GM18507 (cell line): ENCODE measurements around the gene LCN9.
"Not testable (repeated sequence)": the region's sequence is repeated elsewhere in the genome, so short reads cannot be mapped to it uniquely, and the experiment has no call there.

Experiments
- DNase-seq: peaks from one replicate; pipeline ENCODE4 v3.0.0; 2011; ENCODE audit warnings: low read depth; ENCODE audit not compliant: insufficient read length; ENCODE audit errors: extremely low spot score
- FAIRE-seq: peaks from 2 replicates; lab custom pipeline; 2011; peaks lifted over from hg19 to GRCh38; lab: Jason Lieb, UNC

Gene LCN9

GRCh38 chr9:135662758-135663450 lies at the start of gene LCN9:
TSS of gene LCN9 (plus strand) at chr9:135663309. CDS start at chr9:135663322, 13 bp downstream.
- FAIRE-seq: no peak
- DNase-seq: no peak

GRCh38 chr9:135613946-135614805 lies 48.9 kb upstream of the LCN9 start:
- DNase-seq (no peak), FAIRE-seq (no peak)

DNA sequence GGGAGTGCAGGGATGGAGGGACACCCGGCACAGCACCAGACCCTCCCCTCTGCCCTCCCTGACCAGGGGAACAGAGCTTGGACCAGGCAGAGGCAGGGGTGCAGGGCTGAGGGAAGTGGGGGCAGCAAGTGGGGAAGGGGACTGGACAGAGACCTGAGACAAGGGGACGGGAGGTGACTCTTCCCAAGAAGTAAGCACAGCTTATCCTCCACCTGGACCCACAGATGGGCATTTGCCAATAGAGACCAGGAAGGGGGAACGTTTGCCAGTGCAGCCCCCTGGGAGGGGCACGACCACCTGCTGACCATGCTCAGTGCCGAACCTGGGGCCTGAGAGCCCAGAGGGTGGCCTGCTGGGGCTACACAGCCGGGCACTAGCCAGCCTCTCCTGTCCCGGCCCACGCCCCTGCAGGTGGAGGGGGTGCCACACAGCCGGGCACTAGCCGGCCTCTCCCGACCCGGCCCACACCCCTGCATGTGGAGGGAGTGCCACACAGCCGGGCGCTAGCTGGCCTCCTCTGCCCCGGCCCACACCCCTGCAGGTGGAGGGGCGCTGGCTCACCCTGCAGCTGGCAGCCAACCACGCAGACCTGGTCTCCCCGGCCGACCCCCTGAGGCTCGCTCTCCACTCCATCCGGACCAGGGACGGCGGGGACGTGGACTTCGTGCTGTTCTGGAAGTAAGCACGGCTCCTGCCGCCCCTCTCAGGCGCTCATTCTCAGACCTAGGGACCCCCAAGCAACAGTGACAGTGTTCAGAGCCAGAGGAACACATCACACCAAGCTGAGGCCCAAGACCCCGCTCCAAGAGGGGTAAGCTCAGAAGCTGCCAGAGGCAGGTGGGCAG lies 48.1 kb upstream of the LCN9 start:
- DNase-seq: no peak
- no peak for FAIRE-seq

DNA sequence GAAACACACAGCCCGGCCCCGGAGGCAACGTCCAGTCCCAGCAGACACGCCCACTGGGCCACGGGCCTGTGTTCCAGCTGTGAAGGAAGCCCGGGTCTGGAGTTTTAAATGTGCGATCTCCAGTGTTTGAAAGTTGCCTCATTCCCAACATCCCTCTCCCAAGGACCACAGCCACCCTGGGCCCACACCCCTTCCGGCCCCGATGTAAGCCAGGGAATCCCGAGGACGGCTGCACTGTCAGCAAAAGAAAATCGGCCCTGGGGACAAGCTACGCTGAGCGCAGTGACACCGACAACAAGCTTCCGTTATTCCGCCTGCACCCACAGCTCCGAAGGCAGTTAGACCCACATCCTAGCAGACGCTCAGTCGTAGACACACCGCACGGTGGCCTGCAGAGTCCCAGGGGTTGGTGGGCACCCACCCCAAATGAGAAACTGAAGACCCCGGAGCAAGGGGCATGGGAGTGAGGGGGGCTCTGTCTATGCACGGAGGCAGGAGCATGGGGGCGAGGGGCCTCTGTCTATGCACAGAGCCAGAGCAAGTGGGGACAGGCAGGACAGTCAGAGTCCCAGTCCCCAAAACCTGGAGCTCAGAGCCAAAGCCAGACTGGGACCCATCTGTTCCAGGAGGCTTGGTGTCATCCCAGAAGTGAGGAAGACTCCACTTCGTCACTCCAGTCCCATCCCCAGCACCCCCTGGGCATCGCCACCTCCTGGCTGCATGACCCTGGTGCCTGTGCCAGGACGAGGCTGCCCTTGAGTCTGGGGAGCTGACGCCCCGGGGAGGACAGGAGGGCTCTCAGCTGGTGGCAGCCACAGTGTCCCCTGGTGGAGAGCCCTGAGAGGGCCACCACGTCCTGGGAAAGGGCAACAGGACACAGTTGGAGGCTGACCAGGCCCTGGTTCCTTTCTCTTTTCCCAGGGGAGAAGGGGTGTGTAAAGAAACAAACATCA lies 47.2 kb upstream of the LCN9 start:
- DNase-seq (no peak), FAIRE-seq (no peak)

DNA sequence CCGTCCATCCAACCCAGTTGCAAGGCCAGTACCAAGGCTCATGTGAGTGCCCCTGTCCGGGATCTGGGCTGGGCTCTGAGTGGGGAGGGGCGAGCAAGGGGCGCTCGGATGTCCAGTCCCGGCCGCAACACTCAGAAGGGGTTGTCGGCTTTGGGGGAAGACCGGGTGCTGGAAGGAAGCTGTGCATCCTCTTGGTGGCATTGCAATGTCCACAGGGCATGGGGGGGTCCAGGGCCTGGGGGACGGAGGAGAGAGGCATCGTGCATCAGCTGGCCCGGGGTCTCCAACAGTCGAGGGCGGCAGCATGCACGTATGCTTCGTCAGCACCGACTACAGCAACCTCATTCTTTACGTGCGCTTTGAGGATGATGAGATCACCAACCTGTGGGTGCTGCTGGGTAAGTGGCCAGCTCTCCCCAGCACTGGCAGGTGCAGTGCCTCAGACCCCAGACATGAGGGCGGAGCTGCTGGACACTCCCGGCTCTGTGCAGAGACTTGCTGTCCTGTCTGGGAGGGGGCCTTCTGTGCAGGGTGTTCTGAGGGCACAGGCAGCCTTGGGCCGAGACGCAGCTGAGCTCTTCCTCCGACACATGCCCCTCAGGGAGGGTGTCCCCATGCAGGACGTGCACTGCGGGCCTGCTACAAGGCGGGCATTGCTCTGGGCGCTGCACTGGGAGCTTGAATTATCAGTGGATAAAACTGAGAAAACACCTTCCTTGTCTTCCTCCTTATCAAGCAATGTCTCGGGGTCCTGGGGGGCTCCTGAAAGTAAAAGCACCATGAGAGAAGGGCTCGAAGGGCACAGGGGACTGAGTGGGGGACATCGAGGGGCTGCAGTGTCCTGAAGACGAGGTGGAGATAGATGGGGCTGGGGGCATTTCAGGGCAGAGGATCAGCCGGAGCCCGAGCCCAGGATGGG lies 46.2 kb upstream of the LCN9 start:
- DNase-seq: no peak
- FAIRE-seq: no peak

DNA sequence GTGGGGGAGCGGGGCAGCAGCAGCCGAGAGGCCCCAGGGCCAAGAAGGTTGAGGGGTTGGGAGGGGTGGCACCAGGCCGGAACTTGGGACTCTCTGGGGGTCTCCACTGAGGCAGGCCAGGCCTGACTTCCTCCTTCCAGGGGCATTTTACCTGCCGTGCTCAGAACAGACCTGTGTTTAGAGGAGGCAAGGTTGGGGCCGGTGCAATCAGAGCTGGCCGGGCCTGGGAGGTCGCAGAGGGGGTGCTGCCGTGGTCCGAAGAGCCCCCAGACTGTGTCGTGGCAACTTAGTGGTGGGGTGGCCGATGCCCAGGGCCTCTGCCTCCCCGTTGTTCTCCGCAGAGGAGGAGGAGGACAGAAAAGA lies 45.6 kb upstream of the LCN9 start:
- no peak for FAIRE-seq
- DNase-seq: no peak

GRCh38 chr9:135617991-135618411 lies 45.1 kb upstream of the LCN9 start:
- no peak for FAIRE-seq
- no peak for DNase-seq

DNA sequence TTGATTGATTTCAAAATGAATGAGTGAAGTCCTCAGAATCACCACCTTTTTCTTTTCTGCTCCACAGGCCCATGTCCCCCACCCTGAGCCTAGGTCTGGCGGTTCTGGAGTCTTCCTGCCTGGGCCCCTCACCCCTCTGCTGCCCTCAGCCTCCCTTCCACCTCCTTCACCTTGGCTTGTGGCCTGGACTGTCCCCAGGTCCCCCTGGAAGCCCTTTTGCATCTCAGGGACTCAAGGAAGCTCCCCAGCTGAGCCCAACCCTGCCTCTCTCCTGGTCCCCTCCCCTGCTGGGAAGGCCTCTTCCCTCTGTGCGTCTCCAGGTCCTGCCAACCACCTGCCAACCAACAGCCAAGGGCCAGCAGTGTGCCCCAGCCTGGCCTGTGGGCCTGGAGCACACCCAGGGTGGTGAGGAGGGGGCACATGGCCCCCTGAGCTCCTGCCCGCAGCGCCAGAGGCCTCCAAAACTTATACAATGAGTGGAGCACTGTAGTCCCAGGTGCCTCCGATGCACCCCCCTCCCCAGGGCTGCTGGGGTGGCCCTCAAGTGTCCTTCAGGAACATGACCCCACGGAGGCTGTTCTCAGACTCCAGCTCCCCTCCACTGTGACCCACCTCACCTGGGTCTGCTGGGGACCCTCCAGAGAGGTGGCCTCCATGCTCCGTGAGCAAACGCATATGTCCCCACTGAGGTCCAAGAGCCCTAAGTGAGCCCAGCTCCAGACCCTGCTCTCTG lies 44.1 kb upstream of the LCN9 start:
- FAIRE-seq: no peak
- no peak for DNase-seq

GRCh38 chr9:135619599-135619886 lies 43.6 kb upstream of the LCN9 start:
- FAIRE-seq: no peak

DNA sequence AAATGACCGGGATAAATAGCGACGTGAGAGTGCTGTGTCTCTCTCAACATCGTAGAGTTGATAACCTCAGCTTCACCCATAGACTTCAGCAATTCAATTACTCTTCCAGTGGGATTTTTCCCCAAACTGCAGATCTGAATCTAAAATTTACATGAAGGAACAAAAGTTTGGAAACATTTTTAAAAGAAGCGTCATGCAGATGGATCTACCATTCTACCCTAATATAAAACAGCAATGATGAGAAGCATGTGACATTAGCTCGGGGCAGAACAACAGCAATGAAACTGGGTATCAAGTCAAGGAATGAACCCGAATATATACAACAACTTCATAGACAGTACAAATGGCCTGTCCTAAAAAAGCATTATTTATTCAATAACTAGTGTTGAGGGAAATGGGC lies 42.6 kb upstream of the LCN9 start:
- no peak for DNase-seq
- FAIRE-seq: no peak

More at GRCh38 chr9:135619599-135619886, 43.6 kb upstream of the LCN9 start:
- no peak for DNase-seq

DNA sequence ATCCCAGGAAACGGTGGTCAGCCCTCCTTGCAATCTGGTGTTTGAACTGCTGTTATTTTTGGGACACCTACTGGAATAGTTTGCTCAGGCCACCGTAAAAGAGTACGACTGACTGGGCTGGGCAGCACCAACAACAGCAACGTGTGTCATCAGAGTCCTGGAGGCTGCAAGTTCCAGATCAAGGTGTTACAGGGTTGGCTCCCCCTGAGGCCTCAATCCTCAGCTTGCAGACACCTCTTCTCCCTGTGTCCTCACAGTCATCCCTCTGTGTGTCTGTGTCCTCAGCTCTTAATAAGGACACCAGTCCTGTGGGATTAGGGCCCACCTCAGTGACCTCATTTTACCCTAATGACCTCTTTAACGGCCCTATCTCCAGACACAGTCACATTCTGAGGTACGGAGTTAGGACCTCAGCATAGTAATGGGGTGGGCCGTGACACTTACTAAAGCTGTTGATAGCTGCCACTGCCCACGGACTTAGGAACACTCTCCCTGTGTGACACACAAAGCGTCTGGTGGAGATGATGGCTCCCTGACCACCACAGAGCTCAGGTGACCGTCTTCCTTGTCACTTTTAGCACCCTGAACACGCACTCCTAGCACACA lies 40.6 kb upstream of the LCN9 start:
- no peak for FAIRE-seq
- DNase-seq: no peak

DNA sequence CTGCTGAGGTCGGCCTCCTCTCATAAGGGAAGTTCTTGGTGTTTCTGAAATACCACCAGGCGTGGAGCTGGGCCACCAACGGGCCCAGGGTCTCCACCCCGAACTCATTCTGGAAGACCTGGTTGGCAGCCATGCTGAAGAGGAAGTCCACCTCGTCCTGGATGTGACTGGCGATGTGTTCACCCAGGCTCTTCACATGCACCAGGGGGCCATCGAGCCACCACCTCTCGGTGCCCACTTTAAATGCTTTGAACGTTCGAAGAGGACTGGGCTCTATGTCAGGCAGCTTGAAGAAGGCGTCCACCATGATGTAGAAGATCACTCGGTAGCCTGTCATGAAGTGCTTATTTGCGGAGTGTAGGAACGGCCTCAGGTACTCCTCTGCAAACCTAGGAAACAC lies 38.8 kb upstream of the LCN9 start:
- DNase-seq: no peak
- FAIRE-seq: no peak

GRCh38 chr9:135632841-135633240 lies 30.3 kb upstream of the LCN9 start:
- DNase-seq: no peak
- FAIRE-seq: no peak

- not testable (repeated sequence) for DNase-seq, FAIRE-seq
Measured at GRCh38 chr9:135636930-135637530, 26.1 kb upstream of the LCN9 start.

DNA sequence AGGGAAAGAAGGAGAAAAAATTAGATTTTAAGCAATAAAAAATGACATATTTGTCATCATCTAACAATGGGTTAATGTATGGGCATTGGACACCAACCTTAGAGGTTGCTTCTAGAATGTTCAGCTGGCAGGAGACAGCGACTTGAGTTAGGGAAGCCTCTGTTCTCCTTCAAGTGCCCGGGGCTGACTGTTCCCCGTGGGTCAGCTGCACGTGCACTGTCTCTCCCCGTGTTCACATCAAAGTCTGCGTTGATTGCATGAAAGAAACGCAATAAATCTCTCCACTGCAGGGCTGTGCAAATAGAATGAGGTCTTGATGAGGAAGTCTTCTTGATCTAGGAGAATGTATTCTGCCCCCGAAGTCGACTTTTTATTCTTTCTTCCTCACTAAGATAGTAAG lies 23.9 kb upstream of the LCN9 start, which contains the start of gene GLT6D1:
GLT6D1 (minus strand) TSS at position 345 of the 400 bp plus-strand sequence. CDS start 353 bp downstream, outside the sequence.
- FAIRE-seq: no peak
- DNase-seq: no peak

GRCh38 chr9:135641047-135641446 lies 22.1 kb upstream of the LCN9 start:
- DNase-seq: no peak
- FAIRE-seq: no peak

DNA sequence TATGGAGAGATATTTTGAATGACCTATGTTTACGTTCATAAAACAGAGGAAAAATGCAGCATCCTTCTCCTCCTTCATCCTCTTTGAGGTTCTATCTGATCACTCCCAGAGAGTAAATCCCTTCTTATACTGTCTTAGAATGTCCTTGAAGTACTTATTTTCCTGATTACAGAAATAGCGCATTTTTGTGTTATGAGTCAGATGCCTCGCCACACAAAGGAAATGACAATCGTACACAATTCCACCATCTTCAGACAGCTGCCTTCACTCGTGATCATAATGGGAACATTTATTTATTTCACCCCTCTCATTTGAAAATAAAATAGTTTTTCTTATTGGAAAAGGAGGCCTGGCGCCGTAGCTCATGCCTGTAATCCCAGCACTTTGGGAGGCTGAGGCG lies 21.4 kb upstream of the LCN9 start:
- FAIRE-seq: no peak

More for the DNA sequence above, 21.4 kb upstream of the LCN9 start:
- no peak for DNase-seq
